SK-N-SH treated with all-trans-retinoic acid at 6 μM for 48 hours (cell line): ENCODE measurements around the gene DOCK4.

Experiments used
- ATAC-seq: fragments of 200-7000 bp; cut with Tn5 transposase; 3 replicates; pipeline ENCODE4 v1.9.1; 2020; ENCODE audit warnings: mild to moderate bottlenecking, moderate library complexity
- ARNTL ChIP-seq: fragments of 450-650 bp; formaldehyde crosslinking; IDR thresholded peaks from 2 replicates; pipeline ENCODE4 v1.5.0; 2020; ENCODE audit warnings: low read depth, mild to moderate bottlenecking, moderate library complexity, borderline replicate concordance
- CREB5 ChIP-seq: fragments of 250-450 bp; sonication (Bioruptor Pico); IDR thresholded peaks from 2 replicates; pipeline ENCODE4 v1.5.1; 2020; ENCODE audit warnings: low read depth, mild to moderate bottlenecking, moderate library complexity
- CSDC2 ChIP-seq: fragments of 250-450 bp; sonication (Bioruptor Pico); IDR thresholded peaks from 2 replicates; pipeline ENCODE4 v1.5.0; 2020; ENCODE audit warnings: mild to moderate bottlenecking, moderate library complexity
- CSRNP3 ChIP-seq: fragments of 250-450 bp; sonication (Bioruptor Pico); IDR thresholded peaks from 2 replicates; pipeline ENCODE4 v1.5.1; 2021; ENCODE audit warnings: mild to moderate bottlenecking, moderate library complexity
- GLIS3 ChIP-seq: fragments of 250-450 bp; sonication (Bioruptor Pico); IDR thresholded peaks from 2 replicates; pipeline ENCODE4 v1.5.0; 2020; ENCODE audit warnings: mild to moderate bottlenecking, moderate library complexity
- ISL1 ChIP-seq: fragments of 250-450 bp; sonication (Bioruptor Pico); IDR thresholded peaks from 2 replicates; pipeline ENCODE4 v2.1.2; 2022; ENCODE audit warnings: mild to moderate bottlenecking, moderate library complexity
- OSR1 ChIP-seq: fragments of 250-450 bp; sonication (Bioruptor Pico); IDR thresholded peaks from 2 replicates; pipeline ENCODE4 v1.8.0; 2022; ENCODE audit warnings: moderate library complexity, mild to moderate bottlenecking, inconsistent platforms
- PPARA ChIP-seq: fragments of 250-450 bp; sonication (Bioruptor Pico); IDR thresholded peaks from 2 replicates; pipeline ENCODE4 v1.5.0; 2020; ENCODE audit warnings: mild to moderate bottlenecking, borderline replicate concordance
- RARB ChIP-seq: fragments of 250-450 bp; sonication (Bioruptor Pico); IDR thresholded peaks from 2 replicates; pipeline ENCODE4 v1.8.0; 2021; ENCODE audit warnings: mild to moderate bottlenecking, moderate library complexity
- SNAI2 ChIP-seq: fragments of 250-450 bp; sonication (Bioruptor Pico); IDR thresholded peaks from 2 replicates; pipeline ENCODE4 v1.5.0; 2020; ENCODE audit warnings: mild to moderate bottlenecking, moderate library complexity
- TCF4 ChIP-seq: fragments of 250-450 bp; sonication (Bioruptor Pico); IDR thresholded peaks from 2 replicates; pipeline ENCODE4 v1.8.0; 2021; ENCODE audit warnings: mild to moderate bottlenecking, moderate library complexity, borderline replicate concordance
- TOX ChIP-seq: fragments of 250-450 bp; sonication (Bioruptor Pico); IDR thresholded peaks from 2 replicates; pipeline ENCODE4 v1.8.0; 2021; ENCODE audit warnings: mild to moderate bottlenecking, moderate library complexity, borderline replicate concordance
- ZC3H10 ChIP-seq: fragments of 250-450 bp; sonication (Bioruptor Pico); IDR thresholded peaks from 2 replicates; pipeline ENCODE4 v1.5.1; 2021; ENCODE audit warnings: mild to moderate bottlenecking, moderate library complexity
- ZFP3 ChIP-seq: fragments of 250-450 bp; sonication (Bioruptor Pico); IDR thresholded peaks from 2 replicates; pipeline ENCODE4 v1.5.0; 2020; ENCODE audit warnings: mild to moderate bottlenecking, moderate library complexity
- ZFP30 ChIP-seq: fragments of 450-650 bp; formaldehyde crosslinking; IDR thresholded peaks from 2 replicates; pipeline ENCODE4 v1.5.0; 2022; ENCODE audit warnings: mild to moderate bottlenecking, moderate library complexity
- ZNF565 ChIP-seq: fragments of 450-650 bp; formaldehyde crosslinking; conservative IDR thresholded peaks from 2 replicates; pipeline ENCODE4 v1.5.0; 2020; ENCODE audit warnings: low read depth, mild to moderate bottlenecking, moderate library complexity
- ZNF8 ChIP-seq: fragments of 450-650 bp; formaldehyde crosslinking; IDR thresholded peaks from 2 replicates; pipeline ENCODE4 v1.5.0; 2020; ENCODE audit warnings: mild to moderate bottlenecking, moderate library complexity
- TF ChIP-seq, protein P1 (sequence below): fragments of 250-450 bp; sonication (Bioruptor Pico); IDR thresholded peaks from 2 replicates; pipeline ENCODE4 v1.5.0; 2020; ENCODE audit warnings: mild to moderate bottlenecking, moderate library complexity
- TF ChIP-seq, protein P2 (sequence below): fragments of 250-450 bp; sonication (Bioruptor Pico); IDR thresholded peaks from 2 replicates; pipeline ENCODE4 v1.8.0; 2020; ENCODE audit warnings: mild to moderate bottlenecking, moderate library complexity, borderline replicate concordance
- TF ChIP-seq, protein P3 (sequence below): fragments of 250-450 bp; sonication (Bioruptor Pico); IDR thresholded peaks from 2 replicates; pipeline ENCODE4 v1.8.0; 2021; ENCODE audit warnings: low read depth, mild to moderate bottlenecking, moderate library complexity, borderline replicate concordance

The DOCK4 gene

GRCh38 chr7:111823826-111824225, 382.4 kb downstream of the DOCK4 start:
- ATAC-seq: no peak
- TF ChIP-seq RARB (CRISPR knock-in tag): no peak
- TF ChIP-seq CSRNP3 (CRISPR knock-in tag): no peak
- no peak for TF ChIP-seq GLIS3 (CRISPR knock-in tag)
- no peak for TF ChIP-seq TCF4 (CRISPR knock-in tag)
- TF ChIP-seq ZNF8 (CRISPR knock-in tag): no peak
- TF ChIP-seq ZC3H10 (CRISPR knock-in tag): no peak

DNA sequence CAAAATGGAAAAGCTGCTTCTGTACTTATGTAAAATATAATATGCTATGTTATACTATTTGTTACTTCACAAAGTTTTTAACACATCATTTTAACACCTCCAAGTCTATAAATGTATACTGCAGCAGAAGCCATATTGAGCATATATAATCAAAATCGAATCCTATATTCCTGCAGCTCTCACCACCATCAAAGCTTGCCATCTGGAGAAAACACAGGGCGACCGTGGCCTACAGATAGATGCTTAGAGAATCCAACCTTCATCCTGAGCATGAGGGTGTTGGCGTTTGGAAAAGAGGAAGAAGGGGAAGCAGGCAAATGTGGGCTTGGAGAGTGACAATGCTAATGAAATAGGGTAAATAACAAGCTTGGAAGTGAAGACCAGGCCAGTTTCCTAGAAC, 385.2 kb downstream of the DOCK4 start:
- no peak for ATAC-seq
- TF ChIP-seq, protein P1, sequence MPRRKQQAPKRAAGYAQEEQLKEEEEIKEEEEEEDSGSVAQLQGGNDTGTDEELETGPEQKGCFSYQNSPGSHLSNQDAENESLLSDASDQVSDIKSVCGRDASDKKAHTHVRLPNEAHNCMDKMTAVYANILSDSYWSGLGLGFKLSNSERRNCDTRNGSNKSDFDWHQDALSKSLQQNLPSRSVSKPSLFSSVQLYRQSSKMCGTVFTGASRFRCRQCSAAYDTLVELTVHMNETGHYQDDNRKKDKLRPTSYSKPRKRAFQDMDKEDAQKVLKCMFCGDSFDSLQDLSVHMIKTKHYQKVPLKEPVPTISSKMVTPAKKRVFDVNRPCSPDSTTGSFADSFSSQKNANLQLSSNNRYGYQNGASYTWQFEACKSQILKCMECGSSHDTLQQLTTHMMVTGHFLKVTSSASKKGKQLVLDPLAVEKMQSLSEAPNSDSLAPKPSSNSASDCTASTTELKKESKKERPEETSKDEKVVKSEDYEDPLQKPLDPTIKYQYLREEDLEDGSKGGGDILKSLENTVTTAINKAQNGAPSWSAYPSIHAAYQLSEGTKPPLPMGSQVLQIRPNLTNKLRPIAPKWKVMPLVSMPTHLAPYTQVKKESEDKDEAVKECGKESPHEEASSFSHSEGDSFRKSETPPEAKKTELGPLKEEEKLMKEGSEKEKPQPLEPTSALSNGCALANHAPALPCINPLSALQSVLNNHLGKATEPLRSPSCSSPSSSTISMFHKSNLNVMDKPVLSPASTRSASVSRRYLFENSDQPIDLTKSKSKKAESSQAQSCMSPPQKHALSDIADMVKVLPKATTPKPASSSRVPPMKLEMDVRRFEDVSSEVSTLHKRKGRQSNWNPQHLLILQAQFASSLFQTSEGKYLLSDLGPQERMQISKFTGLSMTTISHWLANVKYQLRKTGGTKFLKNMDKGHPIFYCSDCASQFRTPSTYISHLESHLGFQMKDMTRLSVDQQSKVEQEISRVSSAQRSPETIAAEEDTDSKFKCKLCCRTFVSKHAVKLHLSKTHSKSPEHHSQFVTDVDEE: no peak
- TF ChIP-seq, protein P2, sequence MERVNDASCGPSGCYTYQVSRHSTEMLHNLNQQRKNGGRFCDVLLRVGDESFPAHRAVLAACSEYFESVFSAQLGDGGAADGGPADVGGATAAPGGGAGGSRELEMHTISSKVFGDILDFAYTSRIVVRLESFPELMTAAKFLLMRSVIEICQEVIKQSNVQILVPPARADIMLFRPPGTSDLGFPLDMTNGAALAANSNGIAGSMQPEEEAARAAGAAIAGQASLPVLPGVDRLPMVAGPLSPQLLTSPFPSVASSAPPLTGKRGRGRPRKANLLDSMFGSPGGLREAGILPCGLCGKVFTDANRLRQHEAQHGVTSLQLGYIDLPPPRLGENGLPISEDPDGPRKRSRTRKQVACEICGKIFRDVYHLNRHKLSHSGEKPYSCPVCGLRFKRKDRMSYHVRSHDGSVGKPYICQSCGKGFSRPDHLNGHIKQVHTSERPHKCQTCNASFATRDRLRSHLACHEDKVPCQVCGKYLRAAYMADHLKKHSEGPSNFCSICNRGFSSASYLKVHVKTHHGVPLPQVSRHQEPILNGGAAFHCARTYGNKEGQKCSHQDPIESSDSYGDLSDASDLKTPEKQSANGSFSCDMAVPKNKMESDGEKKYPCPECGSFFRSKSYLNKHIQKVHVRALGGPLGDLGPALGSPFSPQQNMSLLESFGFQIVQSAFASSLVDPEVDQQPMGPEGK: no peak
- TF ChIP-seq ZC3H10 (CRISPR knock-in tag): no peak
- TF ChIP-seq OSR1 (CRISPR knock-in tag): no peak
- TF ChIP-seq RARB (CRISPR knock-in tag): no peak
- no peak for TF ChIP-seq ZFP30 (CRISPR knock-in tag)
- no peak for TF ChIP-seq CREB5 (CRISPR knock-in tag)
- no peak for TF ChIP-seq TOX (CRISPR knock-in tag)
- no peak for TF ChIP-seq ARNTL (CRISPR knock-in tag)

GRCh38 chr7:111820621-111821020, 385.6 kb downstream of the DOCK4 start:
- no peak for ATAC-seq
- TF ChIP-seq, protein P3, sequence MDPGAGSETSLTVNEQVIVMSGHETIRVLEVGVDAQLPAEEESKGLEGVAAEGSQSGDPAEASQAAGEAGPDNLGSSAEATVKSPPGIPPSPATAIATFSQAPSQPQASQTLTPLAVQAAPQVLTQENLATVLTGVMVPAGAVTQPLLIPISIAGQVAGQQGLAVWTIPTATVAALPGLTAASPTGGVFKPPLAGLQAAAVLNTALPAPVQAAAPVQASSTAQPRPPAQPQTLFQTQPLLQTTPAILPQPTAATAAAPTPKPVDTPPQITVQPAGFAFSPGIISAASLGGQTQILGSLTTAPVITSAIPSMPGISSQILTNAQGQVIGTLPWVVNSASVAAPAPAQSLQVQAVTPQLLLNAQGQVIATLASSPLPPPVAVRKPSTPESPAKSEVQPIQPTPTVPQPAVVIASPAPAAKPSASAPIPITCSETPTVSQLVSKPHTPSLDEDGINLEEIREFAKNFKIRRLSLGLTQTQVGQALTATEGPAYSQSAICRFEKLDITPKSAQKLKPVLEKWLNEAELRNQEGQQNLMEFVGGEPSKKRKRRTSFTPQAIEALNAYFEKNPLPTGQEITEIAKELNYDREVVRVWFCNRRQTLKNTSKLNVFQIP (CRISPR knock-in tag): no peak
- TF ChIP-seq TOX (CRISPR knock-in tag) (no peak), CSRNP3 (CRISPR knock-in tag) (no peak), OSR1 (CRISPR knock-in tag) (no peak), ISL1 (CRISPR knock-in tag) (no peak), SNAI2 (CRISPR knock-in tag) (no peak), PPARA (CRISPR knock-in tag) (no peak), ZFP3 (CRISPR knock-in tag) (no peak), CSDC2 (no peak), RARB (CRISPR knock-in tag) (no peak), ZC3H10 (CRISPR knock-in tag) (no peak), ZNF565 (no peak), ARNTL (CRISPR knock-in tag) (no peak), CREB5 (CRISPR knock-in tag) (no peak)
- TF ChIP-seq, protein P1: no peak
- TF ChIP-seq, protein P2: no peak
